ENCODE data around the gene PLCB1.

PLCB1 gene

DNA sequence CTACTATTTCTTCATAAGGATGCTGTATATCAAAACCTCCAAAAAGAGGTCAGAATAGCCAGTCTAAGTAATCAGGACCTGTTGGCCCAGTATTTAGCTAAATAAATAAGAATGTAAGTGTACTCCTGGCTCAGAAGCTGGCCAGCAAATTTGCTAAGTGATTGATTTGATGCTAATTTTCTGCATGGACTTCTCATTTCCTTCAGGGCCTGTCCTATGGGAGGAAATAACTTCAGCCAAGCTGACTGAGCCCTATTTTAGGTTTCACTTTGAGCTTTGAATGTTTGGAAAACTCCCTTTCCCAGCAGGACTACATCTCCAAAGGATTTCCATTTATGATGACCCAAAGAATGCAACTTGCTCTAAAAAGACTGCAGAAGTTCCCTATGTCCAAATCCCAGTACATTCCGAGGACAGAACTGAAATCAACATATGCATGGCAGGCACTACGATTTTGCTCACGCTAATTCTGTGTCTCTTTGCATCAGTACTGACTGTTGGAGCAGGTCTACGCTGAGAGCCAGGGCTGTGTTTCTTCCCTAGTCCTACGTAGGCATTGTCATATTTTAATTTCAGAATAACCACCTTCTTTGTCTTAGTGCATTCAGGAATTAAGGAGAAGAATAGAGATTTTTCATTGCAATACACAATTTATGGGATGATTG, 495.4 kb downstream of the PLCB1 start:
- H3K27me3 ChIP-seq (replicated peaks; ENCODE audit: control insufficient read depth, insufficient read depth, low read length): no peaks in the 10 kb centered on the region
- H3K36me3 ChIP-seq (ENCODE audit: control insufficient read depth, insufficient read depth, low read length): no peaks in the 10 kb centered on the region
- TF ChIP-seq, protein P1, sequence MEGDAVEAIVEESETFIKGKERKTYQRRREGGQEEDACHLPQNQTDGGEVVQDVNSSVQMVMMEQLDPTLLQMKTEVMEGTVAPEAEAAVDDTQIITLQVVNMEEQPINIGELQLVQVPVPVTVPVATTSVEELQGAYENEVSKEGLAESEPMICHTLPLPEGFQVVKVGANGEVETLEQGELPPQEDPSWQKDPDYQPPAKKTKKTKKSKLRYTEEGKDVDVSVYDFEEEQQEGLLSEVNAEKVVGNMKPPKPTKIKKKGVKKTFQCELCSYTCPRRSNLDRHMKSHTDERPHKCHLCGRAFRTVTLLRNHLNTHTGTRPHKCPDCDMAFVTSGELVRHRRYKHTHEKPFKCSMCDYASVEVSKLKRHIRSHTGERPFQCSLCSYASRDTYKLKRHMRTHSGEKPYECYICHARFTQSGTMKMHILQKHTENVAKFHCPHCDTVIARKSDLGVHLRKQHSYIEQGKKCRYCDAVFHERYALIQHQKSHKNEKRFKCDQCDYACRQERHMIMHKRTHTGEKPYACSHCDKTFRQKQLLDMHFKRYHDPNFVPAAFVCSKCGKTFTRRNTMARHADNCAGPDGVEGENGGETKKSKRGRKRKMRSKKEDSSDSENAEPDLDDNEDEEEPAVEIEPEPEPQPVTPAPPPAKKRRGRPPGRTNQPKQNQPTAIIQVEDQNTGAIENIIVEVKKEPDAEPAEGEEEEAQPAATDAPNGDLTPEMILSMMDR (IDR thresholded peaks at IDR 0.05; ENCODE audit: insufficient read depth, low read length, poor library complexity, severe bottlenecking): no peak
- DNase-seq (ENCODE audit: extremely low read depth, insufficient read length): no peak
- no peak overlapping the region for H3K4me3 ChIP-seq (replicated peaks; ENCODE audit: low read depth, low read length)

- TF ChIP-seq, protein P1 (IDR thresholded peaks at IDR 0.05; ENCODE audit: insufficient read depth, low read length, poor library complexity, severe bottlenecking): no peak
- H3K36me3 ChIP-seq (ENCODE audit: control insufficient read depth, insufficient read depth, low read length): no peaks in the 10 kb centered on the region
- no peaks in the 10 kb centered on the region for H3K27me3 ChIP-seq (replicated peaks; ENCODE audit: control insufficient read depth, insufficient read depth, low read length)
- DNase-seq (ENCODE audit: extremely low read depth, insufficient read length): no peak
- no peak overlapping the region for H3K4me3 ChIP-seq (replicated peaks; ENCODE audit: low read depth, low read length)
Observed at GRCh38 chr20:8631271-8631670, 499.2 kb downstream of the PLCB1 start.

DNA sequence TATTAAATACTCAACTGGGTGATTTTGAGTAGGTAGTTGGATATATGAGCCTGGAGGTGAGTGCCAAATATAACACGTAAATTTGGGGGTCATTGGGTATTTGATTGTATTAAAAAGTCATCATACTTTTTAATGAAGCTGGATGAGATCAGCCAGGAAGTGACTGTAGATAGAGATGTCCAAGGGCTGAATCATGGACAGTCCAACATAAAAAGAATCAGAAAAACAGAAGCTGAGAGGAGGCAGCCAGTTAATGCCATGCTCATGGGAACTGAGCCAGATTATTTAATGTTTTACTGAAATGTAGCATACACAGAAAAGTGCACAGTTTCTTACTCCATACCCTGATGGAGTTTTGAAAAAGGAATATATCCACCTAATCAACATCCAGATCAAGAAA, 501.3 kb downstream of the PLCB1 start:
- Histone ChIP-seq H3K27me3 (replicated peaks; ENCODE audit: control insufficient read depth, insufficient read depth, low read length) (no peaks in the 10 kb centered on the region), H3K4me3 (replicated peaks; ENCODE audit: low read depth, low read length) (no peak overlapping the region), H3K36me3 (ENCODE audit: control insufficient read depth, insufficient read depth, low read length) (no peaks in the 10 kb centered on the region)
- TF ChIP-seq, protein P1 (IDR thresholded peaks at IDR 0.05; ENCODE audit: insufficient read depth, low read length, poor library complexity, severe bottlenecking): no peak
- no peak for DNase-seq (ENCODE audit: extremely low read depth, insufficient read length)

GRCh38 chr20:8635048-8635572, 503.0 kb downstream of the PLCB1 start:
- H3K4me3 ChIP-seq (replicated peaks; ENCODE audit: low read depth, low read length): no peak overlapping the region
- H3K36me3 ChIP-seq (ENCODE audit: control insufficient read depth, insufficient read depth, low read length): no peaks in the 10 kb centered on the region
- H3K27me3 ChIP-seq (replicated peaks; ENCODE audit: control insufficient read depth, insufficient read depth, low read length): no peaks in the 10 kb centered on the region

GRCh38 chr20:8635837-8636236, 503.8 kb downstream of the PLCB1 start:
- no peak for DNase-seq (ENCODE audit: extremely low read depth, insufficient read length)
- H3K27me3 ChIP-seq (replicated peaks; ENCODE audit: control insufficient read depth, insufficient read depth, low read length): no peaks in the 10 kb centered on the region
- no peaks in the 10 kb centered on the region for H3K36me3 ChIP-seq (ENCODE audit: control insufficient read depth, insufficient read depth, low read length)
- no peak overlapping the region for H3K4me3 ChIP-seq (replicated peaks; ENCODE audit: low read depth, low read length)
- TF ChIP-seq, protein P1 (IDR thresholded peaks at IDR 0.05; ENCODE audit: insufficient read depth, low read length, poor library complexity, severe bottlenecking): no peak

More at GRCh38 chr20:8635048-8635572, 503.0 kb downstream of the PLCB1 start:
- TF ChIP-seq, protein P1 (IDR thresholded peaks at IDR 0.05; ENCODE audit: insufficient read depth, low read length, poor library complexity, severe bottlenecking): no peak
- no peak for DNase-seq (ENCODE audit: extremely low read depth, insufficient read length)

Measured in GM06990 (cell line).